Progenitor cell of endocrine pancreas (in vitro differentiated cells): Measurements from ENCODE around the gene NOS1AP. TPM values are rescaled to one million over a fixed set of nuclear protein-coding genes. Genes with fewer than 3 reads are reported as not detected.

Experiments
- DNase-seq: peaks from one replicate; pipeline ENCODE4 v3.0.0; 2021; ENCODE audit warnings: low spot score; ENCODE audit not compliant: unreplicated experiment
- H3K27ac Mint-ChIP-seq: 2 replicates; pipeline ENCODE4 v1.8.0; 2021; ENCODE audit warnings: mild to moderate bottlenecking, moderate library complexity, mixed read lengths
- H3K27me3 Mint-ChIP-seq: 2 replicates; pipeline ENCODE4 v1.8.0; 2021; ENCODE audit warnings: mixed read lengths
- H3K36me3 Mint-ChIP-seq: 2 replicates; pipeline ENCODE4 v1.8.0; 2022; ENCODE audit warnings: mixed read lengths; ENCODE audit not compliant: insufficient read depth
- H3K4me1 Mint-ChIP-seq: 2 replicates; pipeline ENCODE4 v1.8.0; 2021; ENCODE audit warnings: low read depth, mixed read lengths
- H3K4me3 Mint-ChIP-seq: 2 replicates; pipeline ENCODE4 v1.8.0; 2021; ENCODE audit warnings: low read depth, mild to moderate bottlenecking, moderate library complexity, mixed read lengths
- H3K9me3 Mint-ChIP-seq: 2 replicates; pipeline ENCODE4 v1.8.0; 2021; ENCODE audit warnings: low read depth, mixed read lengths
- CTCF ChIP-seq: fragments of 200-600 bp; sonication (generic); IDR thresholded peaks from one replicate; pipeline ENCODE4 v1.5.0; 2021; ENCODE audit warnings: antibody characterized with exemption, mild to moderate bottlenecking; ENCODE audit not compliant: unreplicated experiment
- total RNA-seq: library from RNA; stranded (reverse); gene quantifications from 2 replicates; pipeline ENCODE4 v1.2.1, GENCODE V29; 2021

NOS1AP gene
- total RNA-seq, 1 donor from 2014 or later, result 5.6 TPM

GRCh38 chr1:162186406-162186805, 116.9 kb downstream of the NOS1AP start:
- Mint-ChIP-seq H3K9me3 (no peaks in the 10 kb centered on the region), H3K27ac (no peak overlapping the region), H3K4me1 (peaks cover 18% of the 10 kb centered on the region), H3K36me3 (no peaks in the 10 kb centered on the region), H3K27me3 (no peaks in the 10 kb centered on the region), H3K4me3 (no peak overlapping the region)
- no peak for DNase-seq
- TF ChIP-seq CTCF, result no peak

GRCh38 chr1:162187687-162188276, 118.3 kb downstream of the NOS1AP start:
- Mint-ChIP-seq H3K4me3 (no peak overlapping the region), H3K27me3 (no peaks in the 10 kb centered on the region), H3K4me1 (peaks cover 27% of the 10 kb centered on the region), H3K36me3 (no peaks in the 10 kb centered on the region), H3K9me3 (no peaks in the 10 kb centered on the region), H3K27ac (no peak overlapping the region)
- TF ChIP-seq CTCF, result no peak
- DNase-seq, result no peak

GRCh38 chr1:162189345-162189744, 119.9 kb downstream of the NOS1AP start:
- H3K27me3 Mint-ChIP-seq, result no peaks in the 10 kb centered on the region
- peaks cover 23% of the 10 kb centered on the region for H3K4me1 Mint-ChIP-seq
- DNase-seq, result no peak
- no peaks in the 10 kb centered on the region for H3K36me3 Mint-ChIP-seq
- no peak overlapping the region for H3K27ac Mint-ChIP-seq
- H3K9me3 Mint-ChIP-seq, result no peaks in the 10 kb centered on the region
- no peak overlapping the region for H3K4me3 Mint-ChIP-seq
- no peak for TF ChIP-seq CTCF

GRCh38 chr1:162191396-162192305, 122.2 kb downstream of the NOS1AP start:
- Mint-ChIP-seq H3K9me3 (no peaks in the 10 kb centered on the region), H3K4me1 (peaks cover 18% of the 10 kb centered on the region), H3K27ac (peak overlapping the region; percentile 68), H3K27me3 (no peaks in the 10 kb centered on the region), H3K36me3 (no peaks in the 10 kb centered on the region), H3K4me3 (no peak overlapping the region)
- DNase-seq, result no peak
- no peak for TF ChIP-seq CTCF

- H3K4me3 Mint-ChIP-seq, result no peak overlapping the region
- peak overlapping the region; percentile 66 for H3K27ac Mint-ChIP-seq
- no peaks in the 10 kb centered on the region for H3K27me3 Mint-ChIP-seq
- H3K36me3 Mint-ChIP-seq, result no peaks in the 10 kb centered on the region
- DNase-seq, result no peak
- TF ChIP-seq CTCF, result no peak
- H3K4me1 Mint-ChIP-seq, result peaks cover 24% of the 10 kb centered on the region
- no peaks in the 10 kb centered on the region for H3K9me3 Mint-ChIP-seq
Observed at GRCh38 chr1:162192306-162192678, 122.8 kb downstream of the NOS1AP start.
